Stimulated activated CD4-positive, alpha-beta T cell treated with anti-CD3 and anti-CD28 coated beads, Interleukin-15, amount 100 ng/mL, for 48 hours (primary cell): Measurements from ENCODE around the gene CLDN20.
"Not testable (repeated sequence)": the region's sequence is repeated elsewhere in the genome, so short reads cannot be mapped to it uniquely, and the experiment has no call there.

Experiments used
- DNase-seq, 2 donors: peaks; one replicate each; pipeline ENCODE4 v3.0.0-alpha.2; 2020; ENCODE audit warnings: low read depth in 2 of 2

Gene CLDN20

DNA sequence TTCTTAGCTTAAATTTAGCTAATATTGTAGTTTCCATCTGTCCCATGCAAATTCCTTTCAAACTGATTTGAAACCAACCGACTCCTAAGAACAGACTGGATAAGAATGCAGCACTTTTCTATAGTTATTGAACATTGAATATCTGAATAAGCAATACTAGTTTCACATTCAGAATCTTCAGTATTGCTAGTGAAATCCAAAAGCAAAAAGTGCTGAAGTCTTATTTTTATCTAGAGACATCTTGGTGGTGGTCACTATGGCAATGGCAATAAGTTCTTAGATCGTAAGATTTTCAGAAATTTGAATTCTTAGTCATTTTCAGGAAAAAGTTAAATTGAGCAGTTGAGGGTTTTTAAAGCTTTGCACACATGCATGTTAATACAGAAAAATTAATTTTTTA lies 47.8 kb downstream of the CLDN20 start:
- no peak for DNase-seq

DNA sequence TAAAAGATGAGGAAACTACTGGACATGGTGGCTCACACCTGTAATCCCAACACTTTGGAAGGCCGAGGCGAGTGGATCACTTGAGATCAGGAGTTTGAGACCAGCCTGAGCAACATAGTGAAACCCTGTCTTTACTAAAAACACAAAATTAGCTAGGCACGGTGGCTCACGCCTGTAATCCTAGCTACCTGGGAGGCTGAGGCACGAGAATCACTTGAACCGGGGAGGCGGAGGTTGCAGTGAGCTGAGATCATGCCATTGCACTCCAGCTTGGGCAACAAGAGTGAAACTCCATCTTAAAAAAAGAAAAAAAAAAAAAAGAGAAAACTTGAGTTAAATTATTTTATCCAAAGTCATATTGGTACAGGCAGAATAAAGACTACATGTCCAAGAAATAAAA lies 49.1 kb downstream of the CLDN20 start:
- not testable (repeated sequence) for DNase-seq

DNA sequence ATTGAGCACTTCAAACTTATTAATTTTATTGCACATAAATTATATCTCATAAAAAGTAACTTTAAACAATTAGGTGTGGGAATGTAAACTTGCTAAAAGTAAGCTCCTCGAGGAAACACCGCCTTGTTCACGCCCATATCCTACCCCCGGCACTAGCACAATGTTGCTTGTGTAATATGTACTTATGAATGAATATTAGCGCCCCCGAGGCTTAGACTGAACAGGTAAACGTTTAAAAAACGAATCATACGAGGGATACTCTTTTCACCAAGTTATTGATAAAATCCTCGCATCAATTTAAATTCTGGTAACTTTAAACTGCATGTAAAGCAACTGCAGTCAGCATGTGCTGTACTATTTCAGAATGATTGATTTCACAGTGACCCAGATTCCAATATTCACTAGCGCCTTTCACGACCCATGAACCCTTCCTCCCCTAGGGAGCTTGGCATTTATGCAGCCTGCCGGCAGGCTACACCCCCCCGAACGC lies 49.8 kb downstream of the CLDN20 start:
- no peak for DNase-seq

DNA sequence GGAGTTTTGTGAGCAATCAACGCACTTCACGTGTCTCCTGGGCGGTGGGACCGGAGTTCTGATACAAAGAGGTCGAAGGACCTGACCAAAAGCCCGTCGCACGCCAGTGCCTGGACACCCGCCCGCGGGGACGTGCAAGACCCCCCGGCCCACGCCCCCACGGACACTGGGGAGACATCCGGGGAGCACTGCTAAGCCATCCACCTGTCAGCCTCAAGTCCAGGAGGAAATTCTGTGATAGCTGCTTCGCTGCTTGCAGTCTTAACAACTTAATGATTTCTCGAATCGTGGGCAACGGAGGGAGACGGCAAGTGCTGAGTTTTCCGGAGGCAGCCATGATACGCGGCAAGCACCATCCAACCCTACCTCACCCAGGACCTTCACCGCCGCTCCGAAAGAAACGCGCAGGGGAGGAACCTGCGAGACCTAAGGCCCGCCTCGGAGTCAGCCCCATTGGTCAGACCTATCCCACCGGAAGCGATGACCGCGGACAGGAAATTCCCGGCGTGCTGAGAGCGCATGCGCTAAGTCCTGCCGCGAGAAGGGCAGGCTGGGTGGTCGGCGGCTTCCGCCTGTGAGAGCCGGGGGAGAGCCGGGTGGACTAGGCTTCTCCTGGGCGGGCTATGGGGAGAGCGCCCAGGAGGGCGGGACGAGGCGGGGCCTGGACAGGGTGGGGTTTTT lies 50.4 kb downstream of the CLDN20 start, which contains the start of gene TFB1M:
Gene TFB1M (minus strand): TSS at position 393 of the 681 bp plus-strand sequence. CDS start 56 bp downstream, at position 337.
- DNase-seq, result peak; percentile 97 to 99

DNA sequence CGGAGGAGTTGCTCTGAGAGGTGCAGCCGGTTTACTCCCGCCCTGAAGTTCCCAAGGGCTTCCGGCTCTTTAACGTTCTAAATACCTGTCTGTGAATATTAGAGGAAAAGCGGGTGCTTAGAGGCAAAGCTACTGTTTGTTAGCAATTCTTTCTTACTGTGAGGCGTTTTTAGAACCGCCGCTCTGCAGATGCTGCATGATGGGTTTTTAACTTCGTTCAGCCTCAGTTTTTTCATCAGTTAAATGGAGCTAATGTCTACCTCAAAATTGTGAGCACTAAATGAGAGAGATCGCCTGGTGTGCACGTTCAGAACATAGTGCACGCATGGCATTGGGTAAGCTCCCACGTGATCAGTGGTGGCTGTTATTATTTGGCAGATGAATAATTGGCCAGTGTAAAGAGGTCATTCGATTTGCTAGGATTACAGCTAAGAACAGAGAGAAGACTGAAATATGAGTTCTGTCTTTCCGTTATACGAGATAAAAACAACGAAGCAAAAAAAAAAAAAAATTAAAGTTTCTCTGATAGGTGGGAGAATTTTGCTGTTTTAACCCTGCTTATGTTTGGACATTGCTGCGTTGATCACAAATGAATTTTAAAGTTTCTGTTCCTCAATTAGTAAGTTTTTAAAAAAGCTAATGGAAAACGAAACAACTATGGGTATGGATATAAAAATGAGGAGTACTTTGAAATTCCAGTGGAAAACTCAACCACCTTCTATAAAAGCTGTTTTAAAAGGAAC lies 51.1 kb downstream of the CLDN20 start:
- peak; percentile 49 to 51 for DNase-seq

DNA sequence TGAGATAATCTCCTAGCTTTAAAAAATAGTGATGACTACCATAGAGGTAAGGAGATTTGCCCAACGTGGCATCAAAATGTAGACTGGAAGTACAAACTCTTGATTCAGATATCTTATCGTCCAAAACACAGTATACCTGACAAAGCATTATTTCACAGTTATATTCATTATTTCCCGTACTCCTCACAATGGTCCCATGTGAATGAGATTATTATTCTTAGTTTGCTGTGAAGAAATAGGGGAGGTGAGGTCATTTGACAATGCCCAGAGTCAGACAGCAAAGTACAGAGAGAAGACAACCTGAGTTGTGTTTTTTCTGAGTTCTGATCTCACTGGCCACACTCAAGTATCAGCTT lies 51.7 kb downstream of the CLDN20 start:
- no peak for DNase-seq

DNA sequence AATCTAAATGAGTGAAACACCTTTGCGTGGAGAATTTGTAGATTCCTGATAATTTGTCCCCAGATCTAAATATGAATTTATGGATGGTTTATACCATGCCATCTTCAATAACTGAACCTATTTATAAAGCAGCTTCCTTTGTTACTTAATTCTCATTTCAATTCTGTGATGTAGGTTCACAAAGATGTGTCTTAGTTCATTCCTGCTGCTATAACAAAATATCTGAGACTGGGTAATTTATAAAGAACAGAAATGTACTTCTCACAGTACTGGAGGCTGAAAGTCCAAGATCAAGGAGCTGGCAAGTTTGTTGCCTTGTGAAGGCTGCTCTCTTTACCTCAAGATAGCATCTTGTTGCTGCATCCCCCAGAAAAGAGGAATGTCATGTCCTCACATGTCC lies 52.6 kb downstream of the CLDN20 start:
- DNase-seq, result no peak

DNA sequence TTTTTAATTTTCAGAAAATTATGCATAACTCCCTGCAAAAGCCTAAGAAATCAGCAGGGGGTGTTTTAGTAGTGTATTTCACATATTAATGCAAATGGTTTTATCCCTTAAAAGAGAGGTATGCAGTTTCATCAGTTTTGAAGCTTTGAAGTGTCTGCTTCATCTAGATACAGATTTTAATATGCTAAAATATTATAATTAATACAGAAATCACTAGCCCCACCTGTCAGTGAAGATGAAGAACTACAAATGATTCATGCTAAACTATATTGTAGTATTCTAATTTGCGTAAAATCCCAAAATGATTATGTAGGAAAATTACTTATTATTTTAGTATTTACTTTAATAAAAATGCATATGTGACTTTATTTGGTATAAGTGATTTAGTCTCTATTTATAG lies 53.4 kb downstream of the CLDN20 start:
- DNase-seq, result no peak

DNA sequence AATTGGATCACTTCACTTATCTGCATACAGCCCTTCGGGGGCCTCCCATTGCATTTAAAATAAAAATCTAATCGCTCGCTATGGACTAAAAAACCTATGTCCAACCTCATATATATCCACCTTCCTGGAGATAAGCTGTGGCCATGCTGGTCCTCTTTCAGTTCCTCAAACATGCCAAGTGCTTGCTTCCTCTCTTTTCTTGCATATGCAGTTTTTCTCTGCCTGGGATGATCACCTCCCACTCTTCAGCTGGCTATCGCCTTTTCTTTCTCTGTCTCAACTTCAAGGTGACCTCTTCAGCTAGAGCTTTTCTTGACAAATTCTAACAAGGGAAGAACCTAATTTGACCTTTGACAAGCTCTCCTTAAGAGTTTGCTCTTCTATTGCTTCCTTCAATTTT lies 56.1 kb downstream of the CLDN20 start:
- DNase-seq, result no peak

DNA sequence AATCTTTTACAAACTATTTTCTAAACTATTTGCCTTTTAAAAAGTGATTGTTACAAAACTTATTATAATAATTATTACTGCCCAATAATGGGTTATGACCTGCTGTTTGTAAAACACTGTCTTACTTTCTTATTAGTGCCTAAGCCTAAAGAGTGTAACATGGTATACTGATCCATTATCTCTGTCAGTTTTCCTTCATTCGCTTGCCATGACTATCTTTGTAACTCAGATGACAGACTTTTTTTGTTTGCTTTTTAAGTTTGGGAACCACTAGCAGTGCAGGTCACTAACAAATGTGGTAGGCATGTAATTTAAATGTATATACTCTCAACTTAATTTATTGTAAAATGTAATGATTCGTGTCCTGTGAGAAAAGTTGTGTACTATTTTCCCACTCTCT lies 60.4 kb downstream of the CLDN20 start:
- no peak for DNase-seq

DNA sequence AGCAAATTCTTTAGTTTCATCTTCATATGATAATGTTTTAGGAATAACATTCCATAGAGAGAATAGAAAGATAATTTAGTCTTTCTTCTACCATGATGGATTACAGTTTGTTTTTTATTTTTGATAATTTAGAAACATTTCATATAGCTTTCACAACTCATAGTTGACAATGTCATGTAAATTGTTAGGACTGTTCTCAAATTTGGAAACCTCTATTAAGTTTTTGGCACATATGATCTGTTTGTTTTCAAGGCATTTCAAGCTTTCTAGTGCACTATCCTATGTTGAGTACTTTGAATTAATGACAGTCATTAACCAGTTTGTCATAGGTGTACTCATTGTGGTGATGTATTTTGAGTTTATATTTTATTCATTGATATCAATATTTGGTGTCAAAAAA lies 61.2 kb downstream of the CLDN20 start:
- no peak for DNase-seq

DNA sequence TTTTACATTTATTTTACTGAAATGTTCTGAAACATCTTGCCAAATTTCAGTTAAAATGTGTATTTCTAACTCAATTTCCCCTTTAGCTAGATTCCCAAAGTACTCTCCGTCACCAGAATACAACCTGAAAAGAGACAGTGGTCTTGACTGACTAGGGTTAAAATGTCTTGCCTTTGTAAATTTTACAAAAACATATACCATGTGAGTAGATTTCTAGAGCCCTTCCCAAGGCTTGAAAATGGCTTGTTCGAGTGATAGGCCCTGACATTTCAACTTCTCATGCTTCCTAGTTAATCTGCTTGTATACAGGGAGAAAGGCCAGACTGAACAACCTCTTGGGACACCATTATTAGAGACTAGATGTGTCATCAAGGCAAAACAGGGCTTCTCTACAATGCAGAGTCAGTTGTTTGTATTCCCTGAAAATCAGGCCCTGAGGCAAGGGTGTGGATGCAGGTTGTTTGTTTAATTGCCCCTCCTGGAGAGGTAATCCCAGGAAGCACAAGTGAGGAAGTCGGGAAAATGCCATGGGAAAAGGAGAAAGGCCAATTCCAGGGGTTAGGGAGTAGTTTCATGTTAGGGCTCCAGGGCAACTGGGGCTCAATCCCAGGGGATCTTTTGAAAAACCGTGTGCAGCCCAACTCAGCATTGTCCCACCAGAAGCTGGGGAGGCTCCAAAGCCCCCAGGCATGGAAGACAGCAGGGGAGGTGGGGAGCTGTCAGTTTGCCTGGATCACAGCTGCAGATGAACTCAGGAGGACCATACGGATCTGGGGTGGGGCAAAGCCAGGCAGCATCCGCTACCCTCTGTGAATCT lies 62.1 kb downstream of the CLDN20 start:
- no peak for DNase-seq
